Transverse colon (tissue), 4 donors: ENCODE results near the gene KCNK18. TPM values are rescaled to one million over a fixed set of nuclear protein-coding genes. Genes with fewer than 3 reads are reported as not detected.
A peak's percentile ranks its signal among the peaks of the same experiment; 100 is the strongest.

Experiments used
- DNase-seq: peaks from one replicate; pipeline ENCODE4 v3.0.0-alpha.2; 2019
- H3K27ac ChIP-seq, 4 donors: fragments of 200-600 bp; sonication (generic); 2 replicates each; pipeline ENCODE4 v1.5.1; 2016 to 2018; ENCODE audit warnings: inconsistent platforms in 4 of 4
- H3K27me3 ChIP-seq: fragments of 200-600 bp; sonication (generic); 2 replicates; pipeline ENCODE4 v1.5.1; 2017; ENCODE audit warnings: inconsistent platforms
- H3K36me3 ChIP-seq, 4 donors: fragments of 200-600 bp; sonication (generic); 2 replicates each; pipeline ENCODE4 v1.5.1; 2017 to 2019; ENCODE audit warnings: inconsistent platforms in 4 of 4
- H3K4me1 ChIP-seq, 4 donors: fragments of 200-600 bp; sonication (generic); 2 replicates each; pipeline ENCODE4 v1.5.1; 2017 to 2020; ENCODE audit warnings: inconsistent platforms in 4 of 4
- H3K4me3 ChIP-seq, 4 donors: fragments of 200-600 bp; sonication (generic); 1 replicate in 1 of 4; 2 replicates in 3 of 4; pipeline versions ENCODE4 v1.5.1 to v1.6.1; 2017 to 2019; ENCODE audit warnings: inconsistent platforms in 4 of 4
- H3K9me3 ChIP-seq, 2 donors: fragments of 200-600 bp; sonication (generic); 2 replicates each; pipeline ENCODE4 v1.5.1; 2017 to 2019; ENCODE audit warnings: inconsistent platforms in 2 of 2
- EP300 ChIP-seq: sonication (generic); formaldehyde crosslinking; IDR thresholded peaks from one replicate; pipeline ENCODE4 v1.6.1; 2017; ENCODE audit warnings: antibody characterized with exemption, low read depth
- POLR2A ChIP-seq: fragments of 450-650 bp; IDR thresholded peaks from one replicate; pipeline ENCODE4 v1.6.1; 2016; ENCODE audit warnings: antibody characterized with exemption, mild to moderate bottlenecking, moderate library complexity
- POLR2AphosphoS5 ChIP-seq, 3 donors: sonication (generic); formaldehyde crosslinking; IDR thresholded peaks; one replicate each; pipeline ENCODE4 v1.6.1; 2016; ENCODE audit warnings: antibody characterized with exemption in 3 of 3
- WGBS, 2 donors: methylation state at CpG; one replicate each; pipeline ENCODE4 v1.1.5; 2018; ENCODE audit warnings: low coverage in 1 of 2; 5-methylcytosine and 5-hydroxymethylcytosine counted together
- in situ Hi-C, 4 donors: fragments of 200-750 bp; cut with MboI; loops; one replicate each; pipeline versions ENCODE4 v1.15.0 to v1.15.1; 2017; ENCODE audit warnings: low sequenced_read_pairs in 3 of 4, low pct_ligation_motif_present in 1 of 4, low pct_unique_long_range_greater_than_20kb in 1 of 4
- intact Hi-C: fragments of 100-400 bp; cut with DNase I; formaldehyde crosslinking; loops from one replicate; pipeline ENCODE4 v1.15.1; 2023; ENCODE audit warnings: low total_unique reads
- total RNA-seq, 4 donors: library from RNA; depleted of rRNA; stranded (reverse); fragments of >200 nt; gene quantifications; one replicate each; pipeline ENCODE4 v1.1.0, GENCODE V29; 2016
- TF ChIP-seq, protein P1 (sequence below), 5 experiments: fragments of 200-600 bp in 3 of 5; fragments of 450-650 bp in 2 of 5; sonication (generic) in 3 of 5; IDR thresholded peaks; 1 replicate in 2 of 5; 2 replicates in 3 of 5; pipeline ENCODE4 v1.5.1; 2016 to 2017; ENCODE audit warnings: antibody characterized with exemption in 5 of 5, inconsistent platforms in 3 of 5, mild to moderate bottlenecking in 2 of 5, moderate library complexity in 1 of 5

KCNK18 gene
- total RNA-seq, 4 donors from 2014 or later = not detected

DNA sequence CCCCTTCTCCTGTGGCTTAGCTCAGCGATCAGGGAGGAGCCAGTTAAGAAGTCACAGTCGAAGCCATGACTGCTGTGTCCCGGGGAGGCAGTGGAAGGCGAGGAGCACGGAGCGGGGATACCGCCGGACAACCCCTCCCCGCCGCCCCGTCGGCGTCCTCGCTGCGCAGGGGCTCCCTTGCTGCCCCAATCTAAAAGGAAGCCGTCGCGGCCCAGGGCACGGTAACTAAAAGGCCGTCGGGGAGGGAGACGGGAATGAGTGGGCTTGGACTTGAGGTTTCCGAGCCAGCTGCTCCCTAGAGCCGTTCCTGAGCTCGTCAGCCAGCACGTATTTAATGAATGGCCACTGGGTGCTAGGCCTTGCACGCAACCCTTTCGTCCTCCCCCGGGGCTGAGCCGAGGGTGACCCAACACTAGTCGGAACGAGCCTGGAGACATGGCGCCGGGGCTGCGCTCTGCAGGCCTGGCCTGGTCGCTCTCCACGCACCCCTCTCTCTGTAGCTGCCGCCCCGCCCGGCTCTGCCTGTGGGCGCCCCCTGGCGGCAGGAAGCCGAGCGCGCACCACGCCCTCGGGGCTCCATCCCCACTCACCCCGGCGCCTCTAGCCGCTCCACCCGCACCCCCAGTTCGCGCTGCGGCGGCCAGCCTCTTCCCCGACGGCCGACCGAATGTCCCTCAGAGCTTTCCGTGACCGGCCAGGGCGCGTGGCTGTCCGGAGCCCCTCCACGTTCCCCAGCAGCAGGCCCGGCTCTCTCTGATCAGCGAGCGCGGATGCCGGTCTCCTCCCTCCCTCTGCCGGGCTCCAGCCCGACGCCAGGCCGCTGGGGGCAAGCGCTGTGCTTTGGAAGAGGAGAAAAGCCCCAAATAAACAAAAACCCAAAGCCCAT is 29.3 kb upstream of the KCNK18 start:
- intact Hi-C loops = no loop called here
- Histone ChIP-seq H3K27me3 (peaks cover 100% of the 10 kb centered on the region), H3K36me3 (no peaks in the 10 kb centered on the region), H3K4me3 (peak overlapping the region in 1 of 4 donors; percentile 30), H3K9me3 (no peaks in the 10 kb centered on the region), H3K27ac (no peak overlapping the region), H3K4me1 (peaks cover 12 to 36% (median 27%) of the 10 kb centered on the region in 4 donors)
- 0 to 10% methylated on average over 1 to 61 of the region's 75 CpGs for WGBS, 2 donors
- peak; percentile 60 for DNase-seq
- in situ Hi-C loops = loop anchor here in 2 of 4 donors (25.0 kb wide), 2 partner anchors 481 to 506 kb away; no protein-coding TSS in a partner anchor
- TF ChIP-seq, protein P1, sequence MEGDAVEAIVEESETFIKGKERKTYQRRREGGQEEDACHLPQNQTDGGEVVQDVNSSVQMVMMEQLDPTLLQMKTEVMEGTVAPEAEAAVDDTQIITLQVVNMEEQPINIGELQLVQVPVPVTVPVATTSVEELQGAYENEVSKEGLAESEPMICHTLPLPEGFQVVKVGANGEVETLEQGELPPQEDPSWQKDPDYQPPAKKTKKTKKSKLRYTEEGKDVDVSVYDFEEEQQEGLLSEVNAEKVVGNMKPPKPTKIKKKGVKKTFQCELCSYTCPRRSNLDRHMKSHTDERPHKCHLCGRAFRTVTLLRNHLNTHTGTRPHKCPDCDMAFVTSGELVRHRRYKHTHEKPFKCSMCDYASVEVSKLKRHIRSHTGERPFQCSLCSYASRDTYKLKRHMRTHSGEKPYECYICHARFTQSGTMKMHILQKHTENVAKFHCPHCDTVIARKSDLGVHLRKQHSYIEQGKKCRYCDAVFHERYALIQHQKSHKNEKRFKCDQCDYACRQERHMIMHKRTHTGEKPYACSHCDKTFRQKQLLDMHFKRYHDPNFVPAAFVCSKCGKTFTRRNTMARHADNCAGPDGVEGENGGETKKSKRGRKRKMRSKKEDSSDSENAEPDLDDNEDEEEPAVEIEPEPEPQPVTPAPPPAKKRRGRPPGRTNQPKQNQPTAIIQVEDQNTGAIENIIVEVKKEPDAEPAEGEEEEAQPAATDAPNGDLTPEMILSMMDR (IDR thresholded peaks at IDR 0.05) = peak; percentile 68 to 95 (median 88)
- no peak for TF ChIP-seq POLR2A

DNA sequence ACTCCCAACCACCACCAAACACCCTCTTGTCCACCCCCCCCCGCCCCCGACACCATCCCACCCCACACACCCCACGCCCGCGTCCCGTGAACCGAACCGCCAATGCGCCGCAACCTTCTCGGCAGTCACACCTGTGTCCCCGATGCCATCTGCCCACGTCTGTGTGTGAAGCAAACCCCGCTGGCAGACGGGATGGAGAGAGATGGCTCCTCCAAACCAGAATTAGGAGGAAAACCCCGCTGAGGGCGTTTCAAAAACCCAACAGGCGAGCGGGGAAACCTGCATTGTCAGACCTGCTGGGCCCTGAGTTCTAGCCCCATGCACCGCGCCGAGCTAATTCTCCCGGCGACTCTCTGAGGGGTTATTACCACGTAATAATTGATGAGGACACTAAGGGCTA is 28.6 kb upstream of the KCNK18 start:
- no peaks in the 10 kb centered on the region for H3K36me3 ChIP-seq
- TF ChIP-seq EP300 (no peak), POLR2AphosphoS5 (IDR thresholded peaks at IDR 0.05) (no peak), POLR2A (no peak)
- TF ChIP-seq, protein P1 (IDR thresholded peaks at IDR 0.05) = no peak
- intact Hi-C loops (no loop called here), in situ Hi-C loops (loop anchor here in 2 of 4 donors (25.0 kb wide), 2 partner anchors 481 to 506 kb away; no protein-coding TSS in a partner anchor)
- no peak overlapping the region for H3K27ac ChIP-seq
- DNase-seq = no peak
- peaks cover 100% of the 10 kb centered on the region for H3K27me3 ChIP-seq
- 9% methylated on average over 25 of the region's 25 CpGs; no CpG with 5 or more reads in 1 of the 2 donors for WGBS, 2 donors
- peaks cover 5 to 29% (median 20%) of the 10 kb centered on the region in 4 donors for H3K4me1 ChIP-seq
- no peak overlapping the region for H3K4me3 ChIP-seq
- no peaks in the 10 kb centered on the region for H3K9me3 ChIP-seq

DNA sequence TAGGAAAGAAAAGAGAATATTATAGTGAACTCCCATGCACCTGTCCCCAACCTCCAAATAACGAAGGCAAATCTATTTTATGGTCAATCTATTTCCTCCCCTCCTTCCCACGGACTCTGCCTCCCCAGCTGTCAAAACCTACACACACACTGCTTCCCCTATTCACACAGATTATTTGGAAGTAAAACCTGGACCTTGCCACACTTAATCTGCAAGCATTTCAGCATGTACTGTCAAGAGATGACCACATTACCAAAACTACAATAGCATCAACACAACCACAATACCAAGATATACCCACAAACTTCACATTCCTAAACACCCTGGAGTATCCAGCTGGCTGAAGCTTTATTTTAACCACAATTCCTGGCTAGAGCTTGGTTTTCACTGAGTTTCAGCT is 27.8 kb upstream of the KCNK18 start:
- no peak for DNase-seq
- Histone ChIP-seq H3K4me1 (peaks cover 5 to 31% (median 19%) of the 10 kb centered on the region in 4 donors), H3K9me3 (no peaks in the 10 kb centered on the region), H3K27ac (no peak overlapping the region), H3K4me3 (no peak overlapping the region), H3K36me3 (no peaks in the 10 kb centered on the region), H3K27me3 (peaks cover 95% of the 10 kb centered on the region)
- intact Hi-C loops (no loop called here), in situ Hi-C loops (loop anchor here in 2 of 4 donors (25.0 kb wide), 2 partner anchors 482 to 507 kb away; no protein-coding TSS in a partner anchor)
- TF ChIP-seq, protein P1 (IDR thresholded peaks at IDR 0.05) = no peak
- TF ChIP-seq POLR2A (no peak), POLR2AphosphoS5 (IDR thresholded peaks at IDR 0.05) (no peak), EP300 (no peak)
- WGBS, 2 donors = 10 to 18% methylated on average over 2 of the region's 2 CpGs

DNA sequence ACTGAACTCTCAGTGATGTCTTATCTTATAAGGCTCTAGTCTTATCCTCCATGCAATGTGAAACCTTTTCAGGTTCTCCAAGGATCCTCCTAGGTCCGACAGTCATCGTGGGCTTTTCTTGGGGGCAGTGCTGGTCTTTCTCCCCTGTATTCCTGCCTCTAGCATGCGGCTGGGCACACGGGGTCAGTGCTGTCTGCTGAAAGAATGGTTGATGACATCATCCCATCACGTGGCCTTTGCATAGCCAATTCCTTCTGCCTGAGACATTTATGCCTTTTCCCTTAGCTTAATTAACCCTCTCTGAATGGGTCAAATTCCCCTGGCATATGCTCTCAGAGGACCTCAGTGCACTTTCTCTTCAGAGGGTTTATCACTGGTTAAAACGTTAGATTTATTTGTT is 27.0 kb upstream of the KCNK18 start:
- Histone ChIP-seq H3K4me1 (peaks cover 5 to 30% (median 16%) of the 10 kb centered on the region in 4 donors), H3K4me3 (no peak overlapping the region), H3K27me3 (peaks cover 87% of the 10 kb centered on the region), H3K27ac (no peak overlapping the region), H3K36me3 (no peaks in the 10 kb centered on the region), H3K9me3 (no peaks in the 10 kb centered on the region)
- TF ChIP-seq, protein P1 (IDR thresholded peaks at IDR 0.05) = no peak
- TF ChIP-seq EP300 (no peak), POLR2AphosphoS5 (IDR thresholded peaks at IDR 0.05) (no peak)
- no peak for DNase-seq
- in situ Hi-C loops (loop anchor here in 2 of 4 donors (10.0 to 25.0 kb wide), 3 partner anchors 365 to 508 kb away; no protein-coding TSS in a partner anchor), intact Hi-C loops (no loop called here)
- WGBS, 2 donors = 10 to 20% methylated on average over 2 to 6 of the region's 6 CpGs
